Measurements from ENCODE around the gene SELENOK.

DNA sequence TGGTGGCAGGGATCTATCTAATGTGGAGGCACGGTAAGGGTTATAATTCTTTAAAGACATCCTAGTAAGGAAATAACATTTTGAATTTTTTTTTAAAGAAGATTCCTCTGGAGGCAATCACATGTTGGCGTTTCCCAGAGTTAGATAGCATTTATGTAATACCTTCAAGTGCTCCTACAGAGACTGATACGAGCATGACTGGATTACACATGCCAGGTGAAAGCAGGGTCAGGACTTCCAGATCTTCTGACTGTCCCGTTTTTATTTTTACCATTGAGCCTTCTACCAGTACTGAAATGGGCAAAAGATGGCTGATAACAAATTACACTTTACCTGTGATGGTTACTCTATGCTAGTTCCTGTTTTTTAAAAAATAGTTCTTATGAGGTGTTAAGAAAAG is 31.5 kb downstream of the SELENOK start:
- TF ChIP-seq, protein P1, sequence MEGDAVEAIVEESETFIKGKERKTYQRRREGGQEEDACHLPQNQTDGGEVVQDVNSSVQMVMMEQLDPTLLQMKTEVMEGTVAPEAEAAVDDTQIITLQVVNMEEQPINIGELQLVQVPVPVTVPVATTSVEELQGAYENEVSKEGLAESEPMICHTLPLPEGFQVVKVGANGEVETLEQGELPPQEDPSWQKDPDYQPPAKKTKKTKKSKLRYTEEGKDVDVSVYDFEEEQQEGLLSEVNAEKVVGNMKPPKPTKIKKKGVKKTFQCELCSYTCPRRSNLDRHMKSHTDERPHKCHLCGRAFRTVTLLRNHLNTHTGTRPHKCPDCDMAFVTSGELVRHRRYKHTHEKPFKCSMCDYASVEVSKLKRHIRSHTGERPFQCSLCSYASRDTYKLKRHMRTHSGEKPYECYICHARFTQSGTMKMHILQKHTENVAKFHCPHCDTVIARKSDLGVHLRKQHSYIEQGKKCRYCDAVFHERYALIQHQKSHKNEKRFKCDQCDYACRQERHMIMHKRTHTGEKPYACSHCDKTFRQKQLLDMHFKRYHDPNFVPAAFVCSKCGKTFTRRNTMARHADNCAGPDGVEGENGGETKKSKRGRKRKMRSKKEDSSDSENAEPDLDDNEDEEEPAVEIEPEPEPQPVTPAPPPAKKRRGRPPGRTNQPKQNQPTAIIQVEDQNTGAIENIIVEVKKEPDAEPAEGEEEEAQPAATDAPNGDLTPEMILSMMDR (IDR thresholded peaks at IDR 0.05) = no peak
- no peak for TF ChIP-seq EZH2 (IDR thresholded peaks at IDR 0.05; ENCODE audit: borderline replicate concordance, insufficient read depth, low read depth, low read length, poor library complexity, severe bottlenecking)
